GM06990 (cell line): Measurements from ENCODE around the gene STAB1.
A peak's percentile ranks its signal among the peaks of the same experiment; 100 is the strongest.

Experiments used
- DNase-seq: peaks from one replicate; pipeline ENCODE4 v3.0.0-alpha.2; 2011; ENCODE audit not compliant: insufficient read length; ENCODE audit errors: extremely low read depth
- H3K27me3 ChIP-seq: replicated peaks from 2 replicates; pipeline ENCODE4 v1.6.0; 2011; ENCODE audit warnings: low read length; ENCODE audit not compliant: control insufficient read depth, insufficient read depth
- H3K36me3 ChIP-seq: 2 replicates; pipeline ENCODE4 v1.5.1; 2011; ENCODE audit warnings: low read length; ENCODE audit not compliant: control insufficient read depth, insufficient read depth
- H3K4me3 ChIP-seq: replicated peaks from 2 replicates; pipeline ENCODE4 v1.5.1; 2011; ENCODE audit warnings: low read depth, mild to moderate bottlenecking, control low read depth, low read length
- TF ChIP-seq, protein P1 (sequence below): IDR thresholded peaks from 2 replicates; pipeline ENCODE4 v1.5.1; 2011; ENCODE audit warnings: low read length, control low read depth, mild to moderate bottlenecking, inconsistent platforms; ENCODE audit not compliant: insufficient read depth, poor library complexity, severe bottlenecking

Gene STAB1

DNA sequence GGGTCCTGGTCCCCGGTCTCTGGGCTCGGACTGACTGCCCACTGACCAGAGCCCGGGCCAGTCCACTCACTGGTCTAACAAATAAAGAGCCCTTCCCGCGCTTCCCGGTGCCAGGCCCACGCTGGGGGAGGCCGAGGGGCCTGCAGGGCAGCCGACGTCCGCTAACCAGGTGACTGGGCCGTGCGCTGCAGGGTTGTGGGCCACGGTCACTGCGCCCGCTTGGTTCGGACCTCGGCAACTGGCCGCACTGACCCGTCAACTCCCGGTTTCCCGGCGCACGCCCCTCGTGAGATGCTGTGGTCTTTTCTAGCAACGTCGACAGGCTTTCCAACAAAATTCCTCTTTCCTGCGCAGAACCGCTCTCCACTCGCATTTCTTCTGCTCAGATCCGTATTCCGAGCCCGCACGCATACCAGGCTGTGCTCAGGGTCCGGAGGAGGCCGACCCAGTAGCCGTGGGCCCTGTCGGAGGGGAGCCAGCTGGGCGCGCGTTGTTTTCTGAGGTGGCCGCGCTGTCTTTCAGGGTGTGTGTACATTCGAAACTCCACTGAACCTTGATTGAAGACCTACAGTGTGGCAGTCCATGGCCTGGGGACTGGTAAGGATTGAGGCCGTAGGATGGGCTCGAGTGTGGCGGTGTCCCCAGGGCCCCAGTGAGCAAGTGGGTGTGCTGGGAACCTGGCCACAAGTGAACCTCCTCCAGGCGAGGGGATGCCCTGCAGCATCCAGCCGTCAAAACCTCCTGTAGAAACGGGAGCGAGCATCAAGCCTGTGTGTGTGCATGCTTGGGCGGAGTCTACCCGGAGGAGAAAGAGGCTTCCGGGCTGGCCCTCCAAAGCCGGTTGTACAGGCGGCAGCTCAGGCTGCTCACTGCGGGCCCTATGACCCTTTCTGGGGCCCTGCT lies 39.4 kb downstream of the STAB1 start:
- no peaks in the 10 kb centered on the region; the same call in 1 of the 2 replicates for H3K36me3 ChIP-seq
- H3K4me3 ChIP-seq = peak overlapping the region; percentile 56
- DNase-seq = peak; percentile 25
- no peaks in the 10 kb centered on the region for H3K27me3 ChIP-seq
- TF ChIP-seq, protein P1, sequence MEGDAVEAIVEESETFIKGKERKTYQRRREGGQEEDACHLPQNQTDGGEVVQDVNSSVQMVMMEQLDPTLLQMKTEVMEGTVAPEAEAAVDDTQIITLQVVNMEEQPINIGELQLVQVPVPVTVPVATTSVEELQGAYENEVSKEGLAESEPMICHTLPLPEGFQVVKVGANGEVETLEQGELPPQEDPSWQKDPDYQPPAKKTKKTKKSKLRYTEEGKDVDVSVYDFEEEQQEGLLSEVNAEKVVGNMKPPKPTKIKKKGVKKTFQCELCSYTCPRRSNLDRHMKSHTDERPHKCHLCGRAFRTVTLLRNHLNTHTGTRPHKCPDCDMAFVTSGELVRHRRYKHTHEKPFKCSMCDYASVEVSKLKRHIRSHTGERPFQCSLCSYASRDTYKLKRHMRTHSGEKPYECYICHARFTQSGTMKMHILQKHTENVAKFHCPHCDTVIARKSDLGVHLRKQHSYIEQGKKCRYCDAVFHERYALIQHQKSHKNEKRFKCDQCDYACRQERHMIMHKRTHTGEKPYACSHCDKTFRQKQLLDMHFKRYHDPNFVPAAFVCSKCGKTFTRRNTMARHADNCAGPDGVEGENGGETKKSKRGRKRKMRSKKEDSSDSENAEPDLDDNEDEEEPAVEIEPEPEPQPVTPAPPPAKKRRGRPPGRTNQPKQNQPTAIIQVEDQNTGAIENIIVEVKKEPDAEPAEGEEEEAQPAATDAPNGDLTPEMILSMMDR = no peak

DNA sequence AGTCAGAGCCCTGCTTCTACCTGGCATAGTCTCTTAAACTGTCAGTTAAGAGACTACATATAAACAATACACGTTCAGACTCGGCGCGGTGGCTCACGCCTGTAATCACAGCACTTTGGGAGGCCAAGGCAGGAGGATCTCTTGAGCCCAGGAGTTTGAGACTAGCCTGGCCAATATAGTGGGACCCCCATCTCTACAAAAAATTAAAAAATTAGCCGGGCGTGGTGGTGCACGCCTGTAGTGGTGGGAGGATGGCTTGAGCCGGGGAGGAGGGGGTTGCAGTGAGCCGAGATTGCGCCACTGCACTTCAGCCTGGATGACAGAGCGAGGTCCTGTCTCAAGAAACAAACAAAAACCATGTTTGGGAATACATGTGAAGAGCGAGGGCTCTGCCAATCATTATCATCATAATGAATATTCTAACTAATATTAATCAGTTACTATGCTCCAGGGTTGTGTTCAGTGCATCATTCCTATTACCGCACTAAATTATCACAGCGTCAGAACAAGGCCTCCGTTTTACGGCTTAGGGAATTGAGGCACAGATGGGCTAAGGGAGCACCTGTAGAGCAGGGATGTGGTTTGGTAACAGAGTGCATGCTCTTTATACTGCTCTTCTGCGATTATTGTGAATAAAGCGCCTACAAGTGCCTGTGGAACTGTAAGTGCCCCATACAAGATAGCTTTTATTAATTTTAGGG lies 40.4 kb downstream of the STAB1 start:
- DNase-seq = no peak
- Histone ChIP-seq H3K27me3 (no peaks in the 10 kb centered on the region), H3K36me3 (no peaks in the 10 kb centered on the region; the same call in 1 of the 2 replicates), H3K4me3 (no peak overlapping the region)
- TF ChIP-seq, protein P1 = no peak

DNA sequence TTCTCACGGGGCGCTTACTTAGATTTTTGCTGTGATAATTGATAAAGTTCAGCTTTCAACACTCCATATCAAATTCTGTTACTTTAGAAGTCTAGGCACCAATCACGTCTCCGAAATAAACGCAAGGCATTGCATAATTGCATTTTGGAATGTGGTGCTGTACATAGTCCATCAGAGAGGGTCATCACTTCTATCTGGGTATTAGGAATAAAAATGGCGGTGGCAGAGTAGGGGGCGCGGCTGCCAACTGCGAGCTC lies 40.9 kb downstream of the STAB1 start:
- no peak for DNase-seq
- Histone ChIP-seq H3K36me3 (peaks cover 3% of the 10 kb centered on the region), H3K27me3 (no peaks in the 10 kb centered on the region), H3K4me3 (peak overlapping the region; percentile 52)
- TF ChIP-seq, protein P1 = no peak

DNA sequence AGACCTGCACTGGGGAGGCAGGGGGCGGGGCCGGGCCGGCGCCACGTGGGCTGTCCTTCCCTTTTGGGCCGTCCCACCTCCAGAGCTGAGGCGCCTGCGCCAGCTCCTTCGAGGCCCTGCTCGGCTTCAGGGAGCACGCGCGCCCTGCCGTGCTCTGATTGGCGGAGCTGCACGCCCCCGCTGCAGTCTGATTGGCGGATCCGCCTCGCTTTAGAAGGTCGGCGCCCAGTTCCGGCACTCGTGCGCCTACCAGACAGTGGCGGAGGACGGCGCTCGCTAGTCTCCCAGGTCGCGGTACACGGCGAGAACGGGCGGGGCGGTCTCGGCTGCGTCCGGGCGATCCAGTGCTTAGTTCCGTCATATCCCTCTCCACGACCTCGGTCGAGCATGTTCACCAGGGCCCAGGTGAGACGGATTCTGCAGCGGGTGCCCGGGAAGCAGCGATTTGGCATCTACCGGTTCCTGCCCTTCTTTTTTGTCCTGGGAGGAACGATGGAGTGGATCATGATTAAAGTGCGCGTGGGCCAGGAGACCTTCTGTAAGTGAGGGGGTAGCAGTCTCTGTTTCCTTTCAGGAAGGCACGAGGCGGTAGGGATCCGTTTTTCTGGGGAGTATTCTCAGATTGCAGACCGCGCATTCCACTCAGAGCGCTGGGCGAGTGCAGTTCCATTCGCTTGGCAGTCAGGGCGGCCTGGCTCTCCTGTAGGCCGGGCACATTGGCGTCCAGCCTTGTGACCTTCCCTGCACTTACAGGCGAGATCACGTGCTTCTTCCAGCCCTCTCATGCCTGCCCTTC lies 41.4 kb downstream of the STAB1 start, which contains the start of gene UQCC5:
Gene UQCC5, plus strand, starts transcription at position 237 of the 796 bp plus-strand sequence. Its CDS starts 151 bp downstream, at position 388.
- H3K27me3 ChIP-seq = no peaks in the 10 kb centered on the region
- H3K36me3 ChIP-seq = peaks cover 5% of the 10 kb centered on the region
- TF ChIP-seq, protein P1 = no peak
- peak within 1 kb of the TSS; percentile 99 for H3K4me3 ChIP-seq
- peak; percentile 99 for DNase-seq

DNA sequence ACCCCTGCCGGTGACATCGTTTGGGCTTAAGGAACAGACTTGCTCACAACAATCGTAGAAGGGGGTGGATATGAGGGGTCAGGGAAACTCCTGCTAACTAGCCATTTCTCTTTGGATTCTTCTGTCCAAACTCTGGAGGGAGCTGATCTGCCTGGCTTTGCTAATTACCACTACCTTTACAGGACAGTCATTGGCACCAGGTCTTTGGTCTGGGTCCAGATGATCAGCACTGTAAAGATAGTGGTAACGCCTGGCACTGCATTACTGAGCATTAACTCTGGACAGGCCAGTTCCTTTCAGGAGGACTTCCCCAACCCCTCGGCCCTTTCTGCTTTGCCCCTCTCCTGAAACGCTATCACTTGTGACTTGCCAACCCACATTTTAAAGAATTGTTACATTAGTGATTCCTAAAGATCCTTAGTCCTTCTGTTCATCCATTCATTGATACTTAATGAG lies 42.1 kb downstream of the STAB1 start:
- TF ChIP-seq, protein P1 = no peak
- Histone ChIP-seq H3K36me3 (peaks cover 5% of the 10 kb centered on the region), H3K4me3 (peak overlapping the region; percentile 99), H3K27me3 (no peaks in the 10 kb centered on the region)
- DNase-seq = no peak
